GM18861 (cell line): ENCODE measurements around the gene EMP1.

Experiments
- ATAC-seq: cut with Tn5 transposase; IDR thresholded peaks from one replicate; pipeline ENCODE4 v1.9.1; 2021; ENCODE audit not compliant: unreplicated experiment

The EMP1 gene

DNA sequence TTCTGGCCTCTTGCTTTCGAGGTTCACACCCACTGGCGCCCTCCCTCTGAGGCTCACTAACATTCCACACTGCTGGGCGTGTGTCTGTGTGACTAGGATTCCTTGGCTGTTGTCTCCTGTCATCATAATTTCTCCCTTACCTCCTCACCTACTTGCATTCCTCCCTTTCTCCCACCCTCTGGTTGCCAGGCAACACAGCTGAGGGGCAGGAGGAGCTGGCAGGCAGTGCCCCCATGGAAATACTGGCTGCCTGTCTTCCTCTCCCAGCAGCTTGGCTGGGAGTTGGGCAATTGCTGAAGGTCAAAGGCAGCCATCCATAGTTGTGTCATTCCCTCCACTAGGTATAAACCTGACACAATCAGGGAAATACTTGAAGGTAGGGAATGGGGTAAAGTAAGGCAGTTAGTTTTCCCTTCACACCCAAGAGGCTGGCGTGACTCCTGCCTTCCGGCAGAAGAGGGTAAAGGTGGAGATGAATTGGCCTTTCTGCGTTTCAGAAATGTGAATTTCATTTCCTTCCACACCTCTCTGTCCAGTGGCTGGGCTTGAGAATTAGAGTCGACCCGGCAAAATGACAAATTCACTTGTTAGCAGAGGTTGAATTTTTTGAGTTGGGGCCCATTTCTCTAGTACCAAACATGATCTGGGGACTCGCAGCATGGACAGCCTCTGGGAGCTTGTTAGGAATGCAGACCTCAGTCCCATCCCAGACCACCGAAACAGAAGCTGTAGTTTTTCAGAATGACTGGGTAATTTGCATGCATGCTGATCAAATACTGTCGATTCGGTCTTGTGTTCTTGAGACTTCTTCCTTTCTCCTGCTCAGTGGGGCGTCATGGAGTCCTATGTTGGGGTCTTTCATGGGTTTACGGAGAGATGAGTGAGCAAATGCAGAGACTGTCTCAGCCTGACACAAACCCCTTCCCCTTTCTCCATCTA is 24.3 kb upstream of the EMP1 start:
- no peak for ATAC-seq

DNA sequence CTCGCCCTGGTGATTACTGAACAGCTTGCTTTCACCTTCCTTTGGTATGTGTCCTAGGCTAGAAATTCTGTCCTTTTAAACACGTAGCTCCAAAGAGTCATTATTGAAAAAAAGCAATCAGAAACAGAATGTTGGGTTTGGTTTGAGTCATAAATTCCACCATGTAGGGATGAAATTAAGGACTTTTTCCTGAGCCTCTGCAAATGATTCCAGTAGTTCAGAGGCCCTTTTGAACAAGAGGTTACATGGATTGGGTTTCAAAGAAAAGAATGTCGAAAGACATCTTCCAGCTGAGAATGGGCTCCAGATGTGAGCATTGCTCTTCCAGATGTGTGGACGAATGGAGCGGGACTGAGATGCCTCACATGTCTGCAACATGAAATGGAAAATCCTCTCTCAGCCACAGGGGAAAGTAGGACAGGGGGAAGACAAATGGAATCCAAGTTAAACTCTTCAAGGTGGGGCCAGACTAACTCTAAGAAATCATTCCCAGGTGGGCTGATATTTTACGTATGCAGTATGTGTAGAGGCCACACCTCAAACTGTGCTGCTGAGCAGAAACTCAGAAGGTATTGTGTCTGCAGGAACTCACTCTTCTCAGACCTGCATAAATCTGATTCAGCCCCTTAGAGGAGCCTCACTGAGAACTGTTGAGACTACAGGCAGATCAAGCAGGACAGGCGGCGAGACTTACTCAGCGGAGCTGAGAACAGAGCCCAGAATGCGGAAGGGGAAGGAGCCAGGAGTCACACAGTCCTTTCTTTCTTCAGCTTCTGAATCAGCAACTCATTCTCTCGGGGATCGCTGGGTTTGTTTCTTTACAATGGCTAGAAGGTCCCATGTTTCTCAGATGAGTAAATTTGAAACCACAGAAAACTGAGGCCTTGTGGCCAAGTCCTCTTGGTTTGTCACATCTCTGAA is 23.3 kb upstream of the EMP1 start:
- ATAC-seq: peak; percentile 96

DNA sequence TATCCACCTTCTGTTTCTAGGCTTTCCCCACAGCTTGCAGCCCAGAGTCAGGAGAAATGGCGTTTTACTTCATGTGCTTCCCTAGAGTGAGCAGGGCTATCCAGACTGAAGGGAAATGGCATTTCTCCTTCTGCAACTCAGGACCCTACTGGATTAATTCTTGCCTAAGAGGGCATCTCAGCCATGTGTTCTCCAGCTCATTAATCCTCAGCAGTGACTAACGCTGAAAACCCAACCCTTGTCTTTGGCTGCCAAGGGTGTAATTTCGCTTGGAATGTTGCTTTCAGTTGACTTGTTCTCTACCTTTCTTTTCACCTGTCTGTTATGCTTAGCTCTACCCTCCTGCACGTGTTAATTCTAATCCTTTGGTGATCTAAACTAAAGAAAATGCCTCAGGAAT is 21.0 kb upstream of the EMP1 start:
- no peak for ATAC-seq

DNA sequence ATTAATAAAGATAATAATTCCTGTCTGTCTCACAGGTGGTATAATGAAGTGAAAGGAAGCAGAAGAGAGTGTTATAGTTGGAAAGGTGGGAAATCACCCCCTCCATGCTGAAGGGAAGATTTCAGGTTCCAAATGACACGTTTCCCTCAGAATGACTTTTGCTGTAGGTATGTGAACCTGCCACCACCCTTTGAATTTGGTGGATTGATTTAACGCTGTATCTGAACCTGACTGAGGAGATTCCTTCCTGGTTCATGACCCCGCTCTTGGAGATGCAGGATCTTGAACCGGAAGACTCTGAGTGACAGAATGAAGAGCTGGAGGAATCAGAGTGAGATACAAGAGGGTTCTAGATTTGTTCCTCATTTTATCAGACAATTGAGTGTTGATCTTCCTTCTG is 20.3 kb upstream of the EMP1 start:
- no peak for ATAC-seq

DNA sequence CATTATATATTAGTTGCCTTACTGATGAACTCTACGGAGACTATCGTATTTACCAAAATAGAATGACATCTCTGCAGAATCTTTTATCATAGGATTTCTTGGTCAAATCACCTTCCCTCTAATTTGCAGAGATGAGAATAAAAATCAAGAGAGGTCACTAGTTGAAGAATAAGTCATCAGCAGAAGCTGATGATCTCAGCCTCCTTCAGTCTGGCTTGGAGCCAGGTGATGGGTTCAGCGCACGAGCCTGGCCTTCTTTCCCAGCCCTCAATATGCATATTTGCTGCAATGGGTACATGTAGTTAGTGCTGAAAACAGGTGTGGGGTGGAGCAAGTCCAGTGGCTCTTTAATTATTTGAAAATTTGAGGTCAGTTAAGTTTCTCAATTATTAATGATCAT is 19.2 kb upstream of the EMP1 start:
- ATAC-seq: no peak

DNA sequence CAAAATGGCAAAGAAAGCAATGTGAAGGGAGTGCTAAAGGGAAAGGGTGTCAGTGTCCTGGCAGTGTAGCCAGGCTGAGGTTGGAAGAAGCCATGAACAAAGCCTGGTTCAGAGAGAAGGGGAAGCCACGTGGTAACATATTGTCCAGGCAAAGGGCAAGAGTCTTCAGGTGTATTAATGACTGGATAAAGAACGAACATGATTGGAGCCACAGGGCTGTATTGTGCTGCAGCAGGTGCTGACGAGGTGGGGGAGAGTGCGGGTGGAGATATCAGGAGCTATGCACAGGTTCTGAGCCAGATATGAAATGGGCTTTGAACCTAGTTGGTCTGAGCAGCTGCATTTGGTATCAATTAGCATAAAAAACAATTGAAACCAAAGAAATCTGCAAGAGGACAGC is 18.6 kb upstream of the EMP1 start:
- ATAC-seq: no peak

DNA sequence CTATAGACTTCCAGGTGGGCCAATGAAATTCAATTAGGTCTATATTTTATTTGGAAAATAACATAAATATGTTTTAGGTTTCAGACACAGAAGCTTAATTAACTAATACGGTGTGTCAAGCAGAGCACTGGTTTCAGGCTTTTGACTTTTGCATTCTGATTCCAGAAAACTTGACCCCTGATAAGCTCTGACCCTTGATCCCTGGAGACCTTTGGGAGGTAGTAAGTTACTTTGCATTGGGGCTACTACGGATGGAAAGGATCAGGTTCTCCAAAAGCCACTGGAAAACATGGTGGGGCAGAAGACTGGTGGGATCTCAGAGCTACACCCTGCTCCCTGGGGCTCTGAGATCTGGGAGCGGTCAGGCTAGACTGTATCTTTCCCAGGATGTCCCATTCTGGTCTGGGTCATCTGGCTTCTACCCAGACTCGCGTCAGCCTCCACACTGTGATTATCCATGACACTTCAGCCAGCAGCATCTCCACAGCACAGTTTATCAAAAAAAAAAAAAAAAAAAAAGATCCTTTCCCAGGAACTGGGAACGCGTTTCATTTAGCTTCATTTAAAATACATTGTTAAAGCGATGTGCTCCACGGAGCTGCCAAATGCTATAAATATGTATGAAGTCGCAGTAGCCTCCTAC is 17.8 kb upstream of the EMP1 start:
- no peak for ATAC-seq

DNA sequence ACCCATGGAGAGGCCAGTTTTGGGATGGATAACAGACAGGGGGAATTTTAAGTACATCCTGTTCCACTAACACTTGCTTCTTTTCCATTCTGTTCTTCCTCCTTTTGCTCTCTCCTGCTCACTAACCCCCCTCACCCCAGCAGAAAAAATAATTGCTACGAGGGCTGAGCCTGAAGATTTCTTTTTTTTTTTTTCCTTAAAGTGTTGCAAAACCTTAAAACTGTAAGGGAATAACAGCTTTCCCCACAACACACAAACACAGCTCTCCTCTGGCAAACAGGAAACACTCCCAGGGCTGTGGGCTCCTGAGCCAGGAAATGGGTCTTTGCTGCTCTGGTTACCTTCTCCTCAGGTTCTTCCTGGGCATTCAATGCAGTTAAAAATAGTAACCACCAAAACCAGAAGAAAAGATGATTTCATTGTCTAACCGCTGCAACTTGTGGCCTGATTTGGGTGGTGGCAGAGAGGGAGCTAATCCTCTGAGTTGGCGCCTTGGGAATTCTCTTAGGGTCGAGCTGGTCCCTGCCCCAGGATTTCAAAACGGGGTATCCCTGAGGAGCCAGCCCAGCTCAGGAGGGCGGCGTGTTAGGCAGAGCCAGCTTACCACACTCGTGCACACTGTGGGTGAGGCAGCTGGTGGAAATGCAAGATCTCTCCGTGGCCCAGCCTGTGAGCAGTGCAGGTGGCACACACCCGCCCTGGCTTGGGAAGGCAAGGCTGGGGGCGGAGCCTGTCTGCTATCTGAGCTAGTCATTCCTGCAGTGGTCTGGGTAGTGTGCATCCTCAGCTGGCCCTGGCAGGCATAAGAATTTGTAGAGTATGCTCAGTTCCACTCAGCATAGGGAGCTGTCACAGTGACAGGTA is 17.1 kb upstream of the EMP1 start:
- ATAC-seq: peak; percentile 81

DNA sequence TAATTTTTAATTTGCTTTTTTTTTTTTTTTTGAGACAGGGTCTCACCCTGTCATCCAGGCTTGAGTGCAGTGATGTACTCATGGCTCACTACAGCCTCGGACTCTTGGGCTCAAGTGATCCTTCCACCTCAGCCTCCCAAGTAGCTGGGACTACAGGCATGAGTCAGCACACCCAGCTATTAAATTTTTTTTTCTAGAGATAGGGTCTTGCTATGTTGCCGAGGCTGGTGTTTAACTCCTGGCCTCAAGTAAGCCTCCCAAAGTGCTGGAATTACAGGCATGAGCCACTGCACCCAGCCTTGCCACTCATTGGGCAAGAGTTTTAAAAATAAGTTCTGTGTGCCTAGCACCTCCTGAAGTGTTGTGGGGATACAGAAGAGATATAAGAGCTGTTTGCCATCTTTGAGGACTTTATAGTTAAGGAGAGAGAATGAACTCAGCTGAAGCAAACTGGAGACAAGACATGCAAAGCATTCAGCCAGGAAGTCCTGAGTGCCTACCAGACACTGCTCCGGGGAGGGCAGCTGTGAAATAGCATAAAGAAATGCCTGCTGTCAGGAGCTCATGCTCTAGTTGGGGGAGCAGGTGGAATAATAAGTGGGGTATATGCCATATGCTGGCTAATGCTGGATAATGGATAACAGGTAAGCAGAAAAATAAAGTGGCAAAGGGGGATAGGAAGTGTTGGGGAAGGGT is 15.0 kb upstream of the EMP1 start:
- no peak for ATAC-seq

DNA sequence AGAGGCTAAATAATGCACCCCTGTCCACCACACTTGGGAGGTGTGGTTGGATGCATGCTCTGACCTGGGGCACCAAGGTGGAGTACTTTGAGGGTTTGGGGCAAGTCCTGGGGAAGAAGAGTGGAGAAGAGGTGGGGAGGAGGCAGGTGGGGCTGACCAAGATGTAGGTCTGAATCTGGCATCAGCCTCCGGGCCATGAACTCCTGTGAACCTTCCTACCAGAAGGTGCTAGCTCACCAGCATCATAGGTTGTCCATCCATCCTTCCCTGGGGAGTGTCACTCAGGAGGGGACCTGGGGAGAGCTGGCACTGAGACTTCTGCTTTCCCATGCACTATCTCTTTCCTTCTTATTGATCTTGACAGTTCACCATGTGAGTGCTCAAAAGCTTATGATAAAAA is 13.6 kb upstream of the EMP1 start:
- no peak for ATAC-seq

DNA sequence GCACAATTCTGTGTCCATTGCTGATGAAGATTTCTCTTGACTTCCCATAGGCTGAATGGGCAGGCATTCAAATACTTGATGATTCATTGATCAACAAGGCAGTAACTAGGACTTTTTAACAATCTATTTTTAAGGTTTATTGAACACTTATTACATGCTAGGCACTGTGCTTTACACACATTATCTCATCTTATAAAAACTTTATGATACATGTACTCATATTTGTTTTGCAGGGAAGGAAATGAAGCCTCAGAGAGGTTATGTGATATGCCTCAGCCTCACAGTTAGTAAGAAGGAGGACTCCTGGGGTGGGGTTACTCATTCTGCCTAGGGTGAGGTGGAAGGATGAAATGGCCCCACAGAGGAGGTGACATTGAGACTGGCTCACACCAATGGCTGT is 12.9 kb upstream of the EMP1 start:
- no peak for ATAC-seq

DNA sequence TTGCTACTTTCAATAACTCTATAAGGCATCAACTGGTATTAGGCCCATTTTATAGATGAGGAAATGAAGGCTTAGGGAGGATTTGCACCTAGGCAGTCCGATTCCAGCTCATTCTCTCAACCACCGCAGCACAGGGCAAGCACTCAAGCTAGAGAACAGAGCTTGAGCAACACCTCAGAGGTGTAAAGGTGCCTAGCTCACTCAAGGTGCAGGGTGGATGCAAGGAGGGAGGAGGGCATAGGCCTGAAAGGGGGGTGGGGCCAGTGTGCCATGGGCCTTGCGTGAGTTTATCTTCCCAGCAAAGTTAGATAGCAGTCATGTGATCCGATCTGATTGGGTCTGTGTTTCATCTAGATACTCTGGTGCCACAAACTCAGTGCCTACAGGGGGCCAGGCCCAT is 10.2 kb upstream of the EMP1 start:
- ATAC-seq: no peak

DNA sequence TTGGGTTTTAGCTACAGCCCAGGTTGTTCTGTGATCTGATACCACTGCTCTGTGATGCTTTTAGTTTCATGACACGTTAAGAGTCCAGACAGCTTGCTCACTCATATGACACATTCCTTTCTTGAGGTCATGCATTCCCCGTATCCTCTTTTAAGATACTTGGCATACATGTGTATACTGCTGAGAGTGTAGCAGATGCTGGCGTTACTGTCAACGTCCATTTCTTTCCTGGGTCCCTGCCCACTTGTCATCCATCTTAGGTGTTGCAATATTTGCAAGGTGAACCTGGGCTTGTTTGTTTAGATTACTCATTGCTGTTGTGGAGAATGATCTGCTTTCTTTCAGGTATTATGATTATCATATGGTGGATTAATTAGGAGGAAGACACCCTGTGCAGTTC is 9.1 kb upstream of the EMP1 start:
- ATAC-seq: no peak

DNA sequence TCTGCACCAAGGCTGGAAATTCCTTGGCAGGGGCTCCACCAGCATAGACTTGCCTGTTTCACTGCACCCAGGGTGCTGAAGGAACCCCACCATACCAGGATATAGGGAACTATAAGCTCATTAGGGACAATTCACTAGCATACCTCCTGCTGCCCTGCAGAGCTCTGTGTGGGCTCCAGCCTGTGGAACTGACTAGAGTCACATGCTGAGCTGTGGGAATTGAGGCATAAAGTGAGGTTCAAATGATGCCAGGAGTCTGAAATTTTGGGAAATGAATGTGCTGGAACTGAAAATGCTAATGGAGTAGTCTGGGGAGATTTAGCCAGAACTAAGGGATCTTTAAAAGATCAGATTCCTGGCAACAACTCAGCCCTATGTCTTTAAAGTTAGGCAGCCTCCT is 7.3 kb upstream of the EMP1 start:
- ATAC-seq: no peak

DNA sequence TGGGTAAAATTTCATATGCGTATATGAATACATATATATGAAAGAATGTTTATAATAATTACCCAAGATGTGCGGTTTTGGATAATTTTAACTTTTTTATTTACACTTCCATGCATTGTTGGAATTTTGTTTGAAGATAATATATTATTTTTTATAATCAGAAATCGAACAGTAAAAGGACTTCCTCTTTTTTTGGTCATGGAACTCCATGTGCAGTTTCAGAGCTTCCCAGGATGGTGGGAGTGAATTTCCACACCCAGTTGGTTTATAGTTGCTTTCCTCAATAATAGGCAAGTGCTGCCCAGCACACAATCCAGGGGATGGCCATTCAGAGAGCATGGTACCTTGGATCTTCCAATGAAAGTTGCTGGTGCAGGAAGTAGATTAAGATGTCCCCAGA is 6.3 kb upstream of the EMP1 start:
- no peak for ATAC-seq

DNA sequence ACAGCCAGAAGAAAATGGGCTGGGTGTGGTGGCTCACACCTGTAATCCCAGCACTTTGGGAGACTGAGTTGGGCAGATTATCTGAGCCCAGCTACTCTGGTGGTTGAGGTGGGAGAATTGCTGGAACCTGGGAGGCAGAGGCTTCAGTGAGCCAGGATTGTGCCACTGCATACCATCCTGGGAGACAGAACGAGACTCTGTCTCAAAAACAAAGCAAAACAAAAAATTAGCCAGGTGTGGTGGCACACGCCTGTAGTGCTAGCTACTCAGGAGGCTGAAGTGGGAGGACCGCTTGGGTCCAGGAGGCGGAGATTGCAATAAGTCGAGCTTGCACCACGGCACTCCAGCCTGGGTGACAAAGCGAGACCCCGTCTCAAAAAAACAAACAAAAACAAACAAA is 3.8 kb upstream of the EMP1 start:
- ATAC-seq: no peak

DNA sequence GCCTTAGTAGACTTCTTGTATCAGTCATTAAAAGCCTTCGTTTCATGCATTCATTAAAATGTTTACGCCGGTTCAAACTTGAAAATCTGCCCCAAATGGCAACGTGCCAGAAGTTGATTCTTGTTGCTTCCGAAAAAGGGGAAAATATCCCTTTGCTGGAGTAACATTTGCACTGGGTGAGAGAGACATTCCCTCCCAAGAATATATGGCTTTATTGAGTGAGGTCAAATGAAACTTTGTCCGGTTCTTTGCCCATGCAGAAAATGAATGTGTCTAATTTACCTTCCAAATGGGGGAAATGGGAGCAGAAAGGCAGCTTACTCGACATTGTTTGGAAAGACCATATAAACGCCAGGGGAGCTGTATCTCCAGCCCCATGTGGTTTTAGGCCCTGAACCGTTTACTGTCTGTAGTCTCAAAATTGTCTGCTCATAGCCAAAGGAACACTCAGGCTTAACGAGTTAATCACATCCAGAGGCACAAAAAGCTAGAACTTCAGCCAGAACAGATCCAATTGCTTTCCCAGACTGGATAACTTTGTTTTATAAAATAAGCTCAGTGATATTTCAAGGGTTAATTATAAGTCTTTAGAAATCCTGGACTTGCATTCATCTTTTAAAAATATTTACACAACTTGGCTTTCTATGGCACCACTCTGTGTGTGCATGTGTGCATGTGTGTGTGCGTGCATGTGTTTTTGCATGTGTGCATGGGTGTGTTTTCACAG is 2.9 kb upstream of the EMP1 start:
- ATAC-seq: no peak

DNA sequence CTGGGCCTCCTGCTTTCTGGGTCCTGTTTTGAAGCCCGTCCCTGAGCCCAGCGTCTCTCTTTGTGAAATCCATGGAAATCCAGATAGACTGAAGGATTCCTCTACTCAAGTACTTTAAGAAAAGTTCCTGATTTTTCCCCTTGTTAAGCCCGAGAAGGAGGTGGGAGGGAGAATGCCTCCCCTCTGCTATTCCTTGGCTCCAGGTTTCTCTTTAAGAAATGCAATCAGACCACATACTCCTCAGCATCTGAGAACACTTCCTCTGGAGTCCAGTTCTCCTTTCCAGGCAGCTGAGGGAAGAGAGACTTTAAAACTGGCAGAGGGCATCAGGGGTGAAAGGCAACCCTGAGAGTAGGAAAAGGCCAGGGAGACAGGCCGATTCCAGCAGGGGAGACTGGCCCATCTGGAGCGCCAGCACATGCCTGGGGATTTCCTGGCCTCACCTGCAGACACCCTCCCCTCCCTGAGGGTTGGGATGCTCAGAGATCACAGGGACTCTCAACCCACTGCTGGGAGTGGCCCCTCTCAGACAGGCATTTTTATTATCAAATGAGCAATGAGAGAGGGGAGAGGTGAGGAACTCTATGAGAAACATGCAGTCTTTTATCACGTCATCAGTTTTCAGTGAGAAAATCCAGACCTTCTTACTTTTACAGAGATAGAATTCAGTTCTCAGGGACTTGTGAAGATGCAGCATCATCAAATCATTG is 2.0 kb upstream of the EMP1 start:
- no peak for ATAC-seq

DNA sequence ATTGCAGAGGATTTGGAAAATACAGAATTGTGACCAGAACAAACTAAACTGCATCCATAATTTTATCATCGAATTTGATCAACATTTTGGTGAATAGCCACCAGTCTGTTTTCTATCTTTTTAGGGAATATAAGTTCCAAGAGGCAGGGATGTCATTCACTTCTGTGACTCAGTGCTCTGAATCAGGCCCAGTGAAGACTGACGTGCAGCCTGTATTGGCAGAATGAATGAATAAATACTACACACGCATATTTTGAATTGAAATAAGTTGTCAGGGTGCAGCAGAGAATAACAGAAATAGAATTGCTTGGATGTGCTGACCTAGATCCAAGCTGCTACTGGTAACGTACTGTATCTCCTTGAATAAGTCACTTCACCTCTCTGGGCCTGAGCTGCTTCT is 1.3 kb upstream of the EMP1 start:
- no peak for ATAC-seq
